Measurements from ENCODE around the gene MANBA.

Gene MANBA

GRCh38 chr4:102606261-102606660, 154.5 kb downstream of the MANBA start:
- Histone ChIP-seq H2BK5ac (ENCODE audit: low read depth, low read length, poor library complexity, severe bottlenecking) (no peak overlapping the region), H3K9me3 (ENCODE audit: control insufficient read depth, low read length) (no peaks in the 10 kb centered on the region), H4K91ac (ENCODE audit: low read length) (no peak overlapping the region), H3K4me3 (ENCODE audit: insufficient read depth in 1 of 2, low read depth in 1 of 2, low read length in 2 of 2) (no peak overlapping the region), H3K9ac (ENCODE audit: low read length) (no peak overlapping the region), H3K36me3 (ENCODE audit: control insufficient read depth in 1 of 2, insufficient read depth in 2 of 2, low read depth in 1 of 2, low read length in 2 of 2) (peaks cover 19 to 94% of the 10 kb centered on the region in 2 experiments), H2AK5ac (ENCODE audit: low read length, severe bottlenecking) (no peak overlapping the region), H3K14ac (ENCODE audit: low read length in 2 of 2) (no peak overlapping the region), H3K23ac (ENCODE audit: low read length in 2 of 2) (no peak overlapping the region), H3K4me2 (ENCODE audit: low read length, poor library complexity, severe bottlenecking) (no peak overlapping the region), H3K27ac (ENCODE audit: low read length, poor library complexity, severe bottlenecking) (no peak overlapping the region), H2BK12ac (ENCODE audit: low read length in 2 of 2) (no peak overlapping the region), H3K79me1 (replicated peaks; ENCODE audit: low read length, poor library complexity, severe bottlenecking) (no peaks in the 10 kb centered on the region), H2AFZ (ENCODE audit: low read depth, low read length) (no peak overlapping the region), H3K4ac (ENCODE audit: low read depth in 1 of 2, low read length in 2 of 2) (no peak overlapping the region), H3K4me1 (ENCODE audit: control insufficient read depth, insufficient read depth, low read depth, low read length) (peaks cover 6% of the 10 kb centered on the region), H2BK15ac (ENCODE audit: low read depth, poor library complexity, severe bottlenecking) (no peak overlapping the region), H3K27me3 (ENCODE audit: control insufficient read depth in 1 of 2, insufficient read depth in 1 of 2, low read length in 2 of 2) (no peaks in the 10 kb centered on the region), H2BK120ac (ENCODE audit: low read depth, low read length) (no peak overlapping the region), H3K18ac (ENCODE audit: low read depth in 1 of 2, low read length in 2 of 2) (no peak overlapping the region), H4K8ac (ENCODE audit: low read length) (peak overlapping the region; percentile 29)
- 95% methylated on average over 3 of the region's 3 CpGs for WGBS
- no peak for DNase-seq

GRCh38 chr4:102604222-102604940, 156.4 kb downstream of the MANBA start:
- Histone ChIP-seq H3K79me1 (replicated peaks; ENCODE audit: low read length, poor library complexity, severe bottlenecking) (no peaks in the 10 kb centered on the region), H2BK120ac (ENCODE audit: low read depth, low read length) (no peak overlapping the region), H3K18ac (ENCODE audit: low read depth in 1 of 2, low read length in 2 of 2) (no peak overlapping the region), H3K4me1 (ENCODE audit: control insufficient read depth, insufficient read depth, low read depth, low read length) (peaks cover 10% of the 10 kb centered on the region), H3K27ac (ENCODE audit: low read length, poor library complexity, severe bottlenecking) (no peak overlapping the region), H2BK15ac (ENCODE audit: low read depth, poor library complexity, severe bottlenecking) (no peak overlapping the region), H3K4me3 (ENCODE audit: insufficient read depth in 1 of 2, low read depth in 1 of 2, low read length in 2 of 2) (no peak overlapping the region), H3K27me3 (ENCODE audit: control insufficient read depth in 1 of 2, insufficient read depth in 1 of 2, low read length in 2 of 2) (no peaks in the 10 kb centered on the region), H2AK5ac (ENCODE audit: low read length, severe bottlenecking) (no peak overlapping the region), H3K9me3 (ENCODE audit: control insufficient read depth, low read length) (no peaks in the 10 kb centered on the region), H3K36me3 (ENCODE audit: control insufficient read depth in 1 of 2, insufficient read depth in 2 of 2, low read depth in 1 of 2, low read length in 2 of 2) (peaks cover 13 to 93% of the 10 kb centered on the region in 2 experiments), H3K14ac (ENCODE audit: low read length in 2 of 2) (no peak overlapping the region), H4K91ac (ENCODE audit: low read length) (no peak overlapping the region), H4K8ac (ENCODE audit: low read length) (no peak overlapping the region), H3K23ac (ENCODE audit: low read length in 2 of 2) (no peak overlapping the region), H2AFZ (ENCODE audit: low read depth, low read length) (no peak overlapping the region), H2BK5ac (ENCODE audit: low read depth, low read length, poor library complexity, severe bottlenecking) (no peak overlapping the region), H2BK12ac (ENCODE audit: low read length in 2 of 2) (no peak overlapping the region), H3K4ac (ENCODE audit: low read depth in 1 of 2, low read length in 2 of 2) (no peak overlapping the region), H3K4me2 (ENCODE audit: low read length, poor library complexity, severe bottlenecking) (no peak overlapping the region), H3K9ac (ENCODE audit: low read length) (no peak overlapping the region)
- 100% methylated on average over 1 of the region's 2 CpGs for WGBS
- no peak for DNase-seq

GRCh38 chr4:102601586-102602227, 159.1 kb downstream of the MANBA start:
- Histone ChIP-seq H3K4me3 (ENCODE audit: insufficient read depth in 1 of 2, low read depth in 1 of 2, low read length in 2 of 2) (no peak overlapping the region), H3K18ac (ENCODE audit: low read depth in 1 of 2, low read length in 2 of 2) (no peak overlapping the region), H4K91ac (ENCODE audit: low read length) (no peak overlapping the region), H3K4ac (ENCODE audit: low read depth in 1 of 2, low read length in 2 of 2) (no peak overlapping the region), H2BK12ac (ENCODE audit: low read length in 2 of 2) (no peak overlapping the region), H3K4me1 (ENCODE audit: control insufficient read depth, insufficient read depth, low read depth, low read length) (peaks cover 12% of the 10 kb centered on the region), H3K23ac (ENCODE audit: low read length in 2 of 2) (no peak overlapping the region), H4K8ac (ENCODE audit: low read length) (no peak overlapping the region), H3K9me3 (ENCODE audit: control insufficient read depth, low read length) (no peaks in the 10 kb centered on the region), H2BK5ac (ENCODE audit: low read depth, low read length, poor library complexity, severe bottlenecking) (no peak overlapping the region), H3K14ac (ENCODE audit: low read length in 2 of 2) (no peak overlapping the region), H3K27ac (ENCODE audit: low read length, poor library complexity, severe bottlenecking) (peak overlapping the region; percentile 61), H3K4me2 (ENCODE audit: low read length, poor library complexity, severe bottlenecking) (peak overlapping the region; percentile 14), H2BK15ac (ENCODE audit: low read depth, poor library complexity, severe bottlenecking) (no peak overlapping the region), H3K9ac (ENCODE audit: low read length) (no peak overlapping the region), H2AK5ac (ENCODE audit: low read length, severe bottlenecking) (peak overlapping the region; percentile 15), H2AFZ (ENCODE audit: low read depth, low read length) (no peak overlapping the region), H3K27me3 (ENCODE audit: control insufficient read depth in 1 of 2, insufficient read depth in 1 of 2, low read length in 2 of 2) (no peaks in the 10 kb centered on the region), H3K36me3 (ENCODE audit: control insufficient read depth in 1 of 2, insufficient read depth in 2 of 2, low read depth in 1 of 2, low read length in 2 of 2) (peaks cover 9 to 92% of the 10 kb centered on the region in 2 experiments), H2BK120ac (ENCODE audit: low read depth, low read length) (no peak overlapping the region), H3K79me1 (replicated peaks; ENCODE audit: low read length, poor library complexity, severe bottlenecking) (no peaks in the 10 kb centered on the region)
- no peak for DNase-seq
- 98% methylated on average over 7 of the region's 8 CpGs for WGBS

- Histone ChIP-seq H3K27ac (ENCODE audit: low read length, poor library complexity, severe bottlenecking) (peak overlapping the region; percentile 14), H2AK5ac (ENCODE audit: low read length, severe bottlenecking) (no peak overlapping the region), H3K18ac (ENCODE audit: low read depth in 1 of 2, low read length in 2 of 2) (no peak overlapping the region), H3K27me3 (ENCODE audit: control insufficient read depth in 1 of 2, insufficient read depth in 1 of 2, low read length in 2 of 2) (no peaks in the 10 kb centered on the region), H3K4me3 (ENCODE audit: insufficient read depth in 1 of 2, low read depth in 1 of 2, low read length in 2 of 2) (no peak overlapping the region), H3K79me1 (replicated peaks; ENCODE audit: low read length, poor library complexity, severe bottlenecking) (peaks cover 2% of the 10 kb centered on the region), H3K9me3 (ENCODE audit: control insufficient read depth, low read length) (no peaks in the 10 kb centered on the region), H2AFZ (ENCODE audit: low read depth, low read length) (no peak overlapping the region), H3K14ac (ENCODE audit: low read length in 2 of 2) (no peak overlapping the region), H3K9ac (ENCODE audit: low read length) (no peak overlapping the region), H3K4me1 (ENCODE audit: control insufficient read depth, insufficient read depth, low read depth, low read length) (peaks cover 12% of the 10 kb centered on the region), H3K36me3 (ENCODE audit: control insufficient read depth in 1 of 2, insufficient read depth in 2 of 2, low read depth in 1 of 2, low read length in 2 of 2) (peaks cover 9 to 93% of the 10 kb centered on the region in 2 experiments), H2BK12ac (ENCODE audit: low read length in 2 of 2) (no peak overlapping the region), H3K4ac (ENCODE audit: low read depth in 1 of 2, low read length in 2 of 2) (no peak overlapping the region), H4K91ac (ENCODE audit: low read length) (no peak overlapping the region), H2BK15ac (ENCODE audit: low read depth, poor library complexity, severe bottlenecking) (no peak overlapping the region), H3K4me2 (ENCODE audit: low read length, poor library complexity, severe bottlenecking) (no peak overlapping the region), H2BK120ac (ENCODE audit: low read depth, low read length) (no peak overlapping the region), H2BK5ac (ENCODE audit: low read depth, low read length, poor library complexity, severe bottlenecking) (no peak overlapping the region), H3K23ac (ENCODE audit: low read length in 2 of 2) (no peak overlapping the region), H4K8ac (ENCODE audit: low read length) (no peak overlapping the region)
- DNase-seq, result no peak
Measured at GRCh38 chr4:102600689-102601088, 160.1 kb downstream of the MANBA start.
